Endothelial cell of umbilical vein (primary cell): ENCODE measurements around the gene OR1M1. TPM values are rescaled to one million over a fixed set of nuclear protein-coding genes. Genes with fewer than 3 reads are reported as not detected.

ENCODE experiments used
- BruUV-seq: library from RNA; stranded (reverse); fragments of 400-500 nt; replicated peaks from 2 replicates; lab custom pipeline; 2021; lab: Mats Ljungman, UMichigan
- CTCF ChIA-PET: fragments of 300-600, 350-600 bp; sonication (Branson Sonifier 250); formaldehyde crosslinking; loops from one replicate; lab custom pipeline; 2021; ENCODE audit warnings: antibody characterized with exemption, inconsistent platforms; lab: Charles Lee
- POLR2A ChIA-PET: fragments of 300-600, 350-600 bp; sonication (Branson Sonifier 250); formaldehyde crosslinking; loops from one replicate; lab custom pipeline; 2021; ENCODE audit warnings: antibody characterized with exemption, inconsistent platforms; lab: Charles Lee
- DNase-seq: peaks from one replicate; pipeline ENCODE4 v3.0.0-alpha.2; 2011; ENCODE audit warnings: low read depth, low spot score
- FAIRE-seq: peaks from 2 replicates; lab custom pipeline; 2011; peaks lifted over from hg19 to GRCh38; lab: Jason Lieb, UNC
- H2AFZ ChIP-seq: 2 replicates; pipeline ENCODE4 v1.6.0; 2012; ENCODE audit warnings: low read depth, low read length, control low read depth, inconsistent platforms
- H3K27ac ChIP-seq: 2 replicates; pipeline ENCODE4 v1.5.1; 2011; ENCODE audit warnings: low read depth, mild to moderate bottlenecking, control low read depth, low read length, moderate library complexity; ENCODE audit not compliant: insufficient read depth
- H3K27me3 ChIP-seq, 2 experiments: 2 replicates each; pipeline versions ENCODE4 v1.6.0 to v1.6.1; 2011; ENCODE audit warnings: low read length in 2 of 2, mixed read lengths in 1 of 2; ENCODE audit not compliant: control insufficient read depth in 2 of 2, insufficient read depth in 2 of 2
- H3K36me3 ChIP-seq, 2 experiments: 2 replicates in 1 of 2; 3 replicates in 1 of 2; pipeline ENCODE4 v1.5.1; 2011; ENCODE audit warnings: low read length in 2 of 2, mild to moderate bottlenecking in 1 of 2, moderate library complexity in 1 of 2; ENCODE audit not compliant: control insufficient read depth in 2 of 2, insufficient read depth in 2 of 2; ENCODE audit errors: extremely low read depth in 1 of 2
- H3K4me1 ChIP-seq: 3 replicates; pipeline ENCODE4 v1.5.1; 2011; ENCODE audit warnings: mild to moderate bottlenecking, low read length; ENCODE audit not compliant: control insufficient read depth, insufficient read depth; ENCODE audit errors: extremely low read depth
- H3K4me2 ChIP-seq: 2 replicates; pipeline ENCODE4 v1.6.1; 2011; ENCODE audit warnings: low read length, control low read depth, mixed read lengths; ENCODE audit not compliant: insufficient read depth
- H3K4me3 ChIP-seq, 3 experiments: fragments of 200-600 bp in 1 of 3; sonication (generic), shearing (Covaris generic) in 1 of 3; replicated peaks in 1 of 3; 2 replicates each; pipeline ENCODE4 v1.5.1; 2011 to 2016; ENCODE audit warnings: control low read depth in 3 of 3, low read length in 3 of 3, mild to moderate bottlenecking in 2 of 3, inconsistent platforms in 1 of 3, low read depth in 1 of 3, moderate library complexity in 1 of 3; ENCODE audit not compliant: insufficient read depth in 1 of 3
- H3K79me2 ChIP-seq: 2 replicates; pipeline ENCODE4 v1.6.0; 2012; ENCODE audit warnings: low read length, inconsistent platforms; ENCODE audit not compliant: control insufficient read depth, insufficient read depth
- H3K9ac ChIP-seq: replicated peaks from 2 replicates; pipeline ENCODE3; 2011; ENCODE audit warnings: low read length, control low read depth; ENCODE audit not compliant: insufficient read depth; ENCODE audit errors: extremely low read depth
- H3K9me1 ChIP-seq: replicated peaks from 3 replicates; pipeline ENCODE4 v1.6.0; 2011; ENCODE audit warnings: mild to moderate bottlenecking, low read length; ENCODE audit not compliant: control insufficient read depth, insufficient read depth; ENCODE audit errors: extremely low read depth
- H3K9me3 ChIP-seq: replicated peaks from 2 replicates; pipeline ENCODE4 v1.5.1; 2012; ENCODE audit warnings: low read length, inconsistent platforms; ENCODE audit not compliant: control insufficient read depth, insufficient read depth
- H4K20me1 ChIP-seq: replicated peaks from 2 replicates; pipeline ENCODE3; 2011; ENCODE audit warnings: mild to moderate bottlenecking, low read length; ENCODE audit not compliant: control insufficient read depth, insufficient read depth; ENCODE audit errors: extremely low read depth
- EZH2 ChIP-seq: IDR thresholded peaks from 2 replicates; pipeline ENCODE4 v1.6.1; 2012; ENCODE audit warnings: borderline replicate concordance, low read depth, mild to moderate bottlenecking, moderate library complexity, low read length, inconsistent platforms; ENCODE audit not compliant: severe bottlenecking
- FOS ChIP-seq: IDR thresholded peaks from 2 replicates; pipeline ENCODE4 v1.6.1; 2011; ENCODE audit warnings: mild to moderate bottlenecking, low read length, moderate library complexity, borderline replicate concordance; ENCODE audit not compliant: insufficient read depth
- GATA2 ChIP-seq: IDR thresholded peaks from 2 replicates; pipeline ENCODE4 v1.7.0; 2011; ENCODE audit warnings: low read depth, mild to moderate bottlenecking, moderate library complexity, mixed read lengths, low read length; ENCODE audit not compliant: insufficient read length, insufficient read depth
- JUN ChIP-seq: IDR thresholded peaks from 2 replicates; pipeline ENCODE4 v1.6.1; 2011; ENCODE audit warnings: borderline replicate concordance, low read depth; ENCODE audit not compliant: insufficient read length, insufficient read depth
- MYC ChIP-seq: IDR thresholded peaks from one replicate; pipeline ENCODE4 v1.6.1; 2011; ENCODE audit warnings: mild to moderate bottlenecking, low read depth, low read length
- POLR2A ChIP-seq: IDR thresholded peaks from 2 replicates; pipeline ENCODE4 v1.6.1; 2012; ENCODE audit warnings: low read depth, mild to moderate bottlenecking, control low read depth, low read length
- POLR2AphosphoS5 ChIP-seq: IDR thresholded peaks from 2 replicates; pipeline ENCODE4 v1.6.1; 2012; ENCODE audit warnings: low read depth, mild to moderate bottlenecking, control low read depth, low read length, moderate library complexity; ENCODE audit not compliant: insufficient read depth
- dilution Hi-C: fragments of 300-500 bp; cut with MboI; formaldehyde crosslinking; loops from one replicate; pipeline ENCODE4 v1.15.0; 2019; ENCODE audit warnings: low sequenced_read_pairs; ENCODE audit not compliant: extremely low pct_ligation_motif_present
- intact Hi-C: fragments of 100-400 bp; cut with micrococcal nuclease; formaldehyde crosslinking; loops from one replicate; pipeline ENCODE4 v1.10.0; 2022
- polyA plus RNA-seq, 4 experiments: library from polyadenylated mRNA; depleted of rRNA in 3 of 4; stranded (reverse) in 3 of 4; unstranded in 1 of 4; fragments of >200 nt; gene quantifications; 2 replicates each; pipeline versions ENCODE4 v1.2.1 to v1.2.3, GENCODE V29; 2011 to 2012; ENCODE audit warnings: missing spikeins in 1 of 4
- total RNA-seq: library from RNA; stranded (reverse); gene quantifications from 2 replicates; pipeline ENCODE4 v1.2.3, GENCODE V29; 2021
- TF ChIP-seq, protein P1 (sequence below), 2 donors: IDR thresholded peaks; 1 replicate in 1 of 2; 2 replicates in 1 of 2; pipeline ENCODE4 v1.5.1; 2011; ENCODE audit warnings: low read length in 2 of 2, mild to moderate bottlenecking in 2 of 2, moderate library complexity in 2 of 2, control low read depth in 1 of 2, inconsistent platforms in 1 of 2, low read depth in 1 of 2; ENCODE audit not compliant: insufficient read depth in 1 of 2; ENCODE audit errors: extremely low read depth in 1 of 2
- TF ChIP-seq, protein P2 (sequence below): IDR thresholded peaks from 2 replicates; pipeline ENCODE4 v1.6.1; 2011; ENCODE audit not compliant: insufficient read depth, insufficient read length

OR1M1 gene
- total and polyA plus RNA-seq, 2 donors (not counting 3 experiments of a cell fraction or from before 2014, with no cell fraction given): not detected

DNA sequence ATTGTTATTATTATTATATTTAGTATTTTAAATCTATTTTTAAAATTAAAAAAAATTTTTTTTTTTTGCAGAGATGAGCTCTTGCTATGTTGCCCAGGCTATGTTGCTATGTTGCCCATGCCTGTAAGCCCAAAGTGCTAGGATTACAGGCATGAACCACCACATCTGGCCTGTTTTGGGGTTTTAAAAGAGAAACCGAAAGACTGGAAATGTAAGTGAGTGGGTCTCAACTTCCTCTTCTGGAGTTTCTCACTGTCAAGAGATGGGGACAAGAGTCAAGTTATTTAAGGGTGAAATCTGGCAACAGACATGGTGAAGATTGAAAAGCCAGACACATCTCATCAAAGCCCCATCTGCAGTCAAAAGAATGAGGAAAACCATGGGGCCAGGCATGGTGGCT is 44.1 kb downstream of the OR1M1 start:
- Histone ChIP-seq H4K20me1 (no peaks in the 10 kb centered on the region), H3K4me1 (peaks cover 5% of the 10 kb centered on the region), H3K9me3 (no peaks in the 10 kb centered on the region), H2AFZ (no peak overlapping the region), H3K9ac (no peak overlapping the region), H3K4me3 (no peak overlapping the region), H3K27me3 (no peaks in the 10 kb centered on the region), H3K79me2 (no peaks in the 10 kb centered on the region), H3K9me1 (no peaks in the 10 kb centered on the region), H3K27ac (no peak overlapping the region), H3K36me3 (no peaks in the 10 kb centered on the region), H3K4me2 (no peak overlapping the region)
- POLR2A ChIA-PET: no interaction called here
- dilution Hi-C loops (no loop called here), intact Hi-C loops (no loop called here)
- no TSS peak for BruUV-seq
- no peak for DNase-seq
- no peak for TF ChIP-seq JUN
- TF ChIP-seq POLR2A: no peak
- no peak for TF ChIP-seq MYC
- TF ChIP-seq EZH2: no peak
- TF ChIP-seq GATA2: no peak
- TF ChIP-seq POLR2AphosphoS5: no peak
- TF ChIP-seq, protein P1, sequence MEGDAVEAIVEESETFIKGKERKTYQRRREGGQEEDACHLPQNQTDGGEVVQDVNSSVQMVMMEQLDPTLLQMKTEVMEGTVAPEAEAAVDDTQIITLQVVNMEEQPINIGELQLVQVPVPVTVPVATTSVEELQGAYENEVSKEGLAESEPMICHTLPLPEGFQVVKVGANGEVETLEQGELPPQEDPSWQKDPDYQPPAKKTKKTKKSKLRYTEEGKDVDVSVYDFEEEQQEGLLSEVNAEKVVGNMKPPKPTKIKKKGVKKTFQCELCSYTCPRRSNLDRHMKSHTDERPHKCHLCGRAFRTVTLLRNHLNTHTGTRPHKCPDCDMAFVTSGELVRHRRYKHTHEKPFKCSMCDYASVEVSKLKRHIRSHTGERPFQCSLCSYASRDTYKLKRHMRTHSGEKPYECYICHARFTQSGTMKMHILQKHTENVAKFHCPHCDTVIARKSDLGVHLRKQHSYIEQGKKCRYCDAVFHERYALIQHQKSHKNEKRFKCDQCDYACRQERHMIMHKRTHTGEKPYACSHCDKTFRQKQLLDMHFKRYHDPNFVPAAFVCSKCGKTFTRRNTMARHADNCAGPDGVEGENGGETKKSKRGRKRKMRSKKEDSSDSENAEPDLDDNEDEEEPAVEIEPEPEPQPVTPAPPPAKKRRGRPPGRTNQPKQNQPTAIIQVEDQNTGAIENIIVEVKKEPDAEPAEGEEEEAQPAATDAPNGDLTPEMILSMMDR (IDR thresholded peaks at IDR 0.05; ENCODE audit: extremely low read depth in 1 of 2, insufficient read depth in 1 of 2, low read depth in 1 of 2, low read length in 2 of 2): no peak
- TF ChIP-seq, protein P2, sequence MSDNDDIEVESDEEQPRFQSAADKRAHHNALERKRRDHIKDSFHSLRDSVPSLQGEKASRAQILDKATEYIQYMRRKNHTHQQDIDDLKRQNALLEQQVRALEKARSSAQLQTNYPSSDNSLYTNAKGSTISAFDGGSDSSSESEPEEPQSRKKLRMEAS: no peak
- TF ChIP-seq FOS: no peak
- FAIRE-seq: no peak
- CTCF ChIA-PET: no interaction called here
